A549 (cell line): ENCODE results near the gene GALNT5. TPM values are rescaled to one million over a fixed set of nuclear protein-coding genes. Genes with fewer than 3 reads are reported as not detected.

Experiments
- ATAC-seq, 2 experiments: fragments of 200-7000 bp in 1 of 2; fragments of >200 bp in 1 of 2; cut with Nextera tagmentation in 1 of 2; cut with Tn5 transposase in 1 of 2; 3 replicates each; pipeline versions ENCODE4 v1.8.0 to v1.9.1; 2018 to 2020; ENCODE audit warnings: mild to moderate bottlenecking in 1 of 2, moderate library complexity in 1 of 2
- CTCF ChIA-PET: fragments of 300-600 bp; sonication (Branson Sonifier 250); formaldehyde crosslinking; extraction: SDS; loops from one replicate; lab custom pipeline; 2021; ENCODE audit warnings: antibody characterized with exemption, inconsistent platforms; lab: Yijun Ruan, JAX
- POLR2A ChIA-PET: fragments of 350-600 bp; formaldehyde crosslinking; extraction: SDS; loops from one replicate; lab custom pipeline; 2021; ENCODE audit warnings: antibody characterized with exemption, inconsistent platforms; lab: Yijun Ruan, JAX
- DNase-seq, 2 experiments: peaks; one replicate each; pipeline versions ENCODE4 v3.0.0 to v3.0.0-alpha.2; 2011 to 2016; ENCODE audit warnings: low read depth in 1 of 2, low spot score in 1 of 2
- FAIRE-seq: peaks from 2 replicates; lab custom pipeline; 2011; peaks lifted over from hg19 to GRCh38; lab: Jason Lieb, UNC
- H3K27ac ChIP-seq, 2 experiments: fragments of >200 bp; sonication (Bioruptor Twin); formaldehyde crosslinking; 3 replicates each; pipeline ENCODE4 v1.5.1; 2016 to 2017
- H3K4me1 ChIP-seq: fragments of >200 bp; sonication (Bioruptor Twin); formaldehyde crosslinking; 3 replicates; pipeline ENCODE4 v1.6.1; 2016
- H3K4me2 ChIP-seq: fragments of >200 bp; sonication (Bioruptor Twin); formaldehyde crosslinking; 3 replicates; pipeline ENCODE4 v1.6.1; 2016
- H3K4me3 ChIP-seq: fragments of >200 bp; sonication (Bioruptor Twin); formaldehyde crosslinking; 3 replicates; pipeline ENCODE4 v1.5.1; 2016
- H3K9me3 ChIP-seq: fragments of >200 bp; sonication (Bioruptor Twin); formaldehyde crosslinking; 3 replicates; pipeline ENCODE4 v1.6.1; 2016
- ATOH8 ChIP-seq: fragments of 250-450 bp; sonication (Bioruptor Pico); IDR thresholded peaks from 2 replicates; pipeline ENCODE4 v1.5.0; 2020; ENCODE audit warnings: low read depth, mild to moderate bottlenecking, moderate library complexity
- BCL3 ChIP-seq: fragments of >200 bp; sonication (Bioruptor Twin); formaldehyde crosslinking; IDR thresholded peaks from 3 replicates; pipeline ENCODE4 v1.6.1; 2016
- BHLHE40 ChIP-seq: IDR thresholded peaks from 2 replicates; pipeline ENCODE4 v1.6.1; 2012; ENCODE audit warnings: low read depth, low read length, inconsistent platforms
- CEBPB ChIP-seq, 2 experiments: fragments of >200 bp in 1 of 2; sonication (Bioruptor Twin) in 1 of 2; formaldehyde crosslinking in 1 of 2; IDR thresholded peaks; 2 replicates each; pipeline ENCODE4 v1.6.1; 2012 to 2016
- CHD2 ChIP-seq: fragments of 150-350 bp; IDR thresholded peaks from 2 replicates; pipeline ENCODE4 v1.6.1; 2014; ENCODE audit warnings: low read length; ENCODE audit not compliant: partially characterized antibody
- CHD4 ChIP-seq: fragments of 200-600 bp; sonication (generic); IDR thresholded peaks from 2 replicates; pipeline ENCODE4 v1.6.1; 2016; ENCODE audit warnings: antibody characterized with exemption, mild to moderate bottlenecking, borderline replicate concordance
- EHMT2 ChIP-seq: fragments of 200-600 bp; sonication (generic); IDR thresholded peaks from 2 replicates; pipeline ENCODE4 v1.6.1; 2016; ENCODE audit warnings: antibody characterized with exemption, low read depth, mild to moderate bottlenecking, moderate library complexity
- FOSB ChIP-seq: fragments of 250-450 bp; sonication (Bioruptor Pico); IDR thresholded peaks from 2 replicates; pipeline ENCODE4 v1.5.0; 2020; ENCODE audit warnings: mild to moderate bottlenecking, moderate library complexity
- FOXS1 ChIP-seq: fragments of 250-450 bp; sonication (Bioruptor Pico); IDR thresholded peaks from 2 replicates; pipeline ENCODE4 v1.5.0; 2020; ENCODE audit warnings: mild to moderate bottlenecking, moderate library complexity
- GATA3 ChIP-seq: IDR thresholded peaks from 2 replicates; pipeline ENCODE4 v1.6.1; 2012; ENCODE audit warnings: borderline replicate concordance
- HEYL ChIP-seq: fragments of 250-450 bp; sonication (Bioruptor Pico); IDR thresholded peaks from 2 replicates; pipeline ENCODE4 v1.8.0; 2021; ENCODE audit warnings: mild to moderate bottlenecking, moderate library complexity
- HMGXB4 ChIP-seq: fragments of 250-450 bp; sonication (Bioruptor Pico); IDR thresholded peaks from 2 replicates; pipeline ENCODE4 v1.5.0; 2021; ENCODE audit warnings: mild to moderate bottlenecking, moderate library complexity, borderline replicate concordance
- HOXA7 ChIP-seq: fragments of 250-450 bp; sonication (Bioruptor Pico); IDR thresholded peaks from 2 replicates; pipeline ENCODE4 v1.5.0; 2020; ENCODE audit warnings: mild to moderate bottlenecking, moderate library complexity
- HOXB13 ChIP-seq: fragments of 250-450 bp; sonication (Bioruptor Pico); IDR thresholded peaks from 2 replicates; pipeline ENCODE4 v1.5.0; 2020; ENCODE audit warnings: low read depth, mild to moderate bottlenecking, moderate library complexity
- JUN ChIP-seq, 2 experiments: fragments of >200 bp; sonication (Bioruptor Twin); formaldehyde crosslinking; IDR thresholded peaks; 2 replicates in 1 of 2; 3 replicates in 1 of 2; pipeline ENCODE4 v1.6.1; 2016 to 2017
- KDM1A ChIP-seq: fragments of 200-600 bp; sonication (generic); IDR thresholded peaks from 2 replicates; pipeline ENCODE4 v1.6.1; 2016; ENCODE audit warnings: low read depth, mild to moderate bottlenecking
- KDM5A ChIP-seq: fragments of 200-600 bp; sonication (generic); IDR thresholded peaks from 2 replicates; pipeline ENCODE4 v1.6.1; 2016; ENCODE audit warnings: antibody characterized with exemption, mild to moderate bottlenecking
- MAZ ChIP-seq: fragments of 150-350 bp; IDR thresholded peaks from 2 replicates; pipeline ENCODE4 v1.6.1; 2014; ENCODE audit warnings: antibody characterized with exemption, low read depth, low read length, borderline replicate concordance
- MYC ChIP-seq: IDR thresholded peaks from 2 replicates; pipeline ENCODE4 v1.6.1; 2012; ENCODE audit warnings: mild to moderate bottlenecking, inconsistent platforms, low read length, improper control_type of control experiment, borderline replicate concordance
- NFE2L2 ChIP-seq: fragments of 150-350 bp; conservative IDR thresholded peaks from 2 replicates; pipeline ENCODE4 v1.6.1; 2014; ENCODE audit warnings: low read length
- NPAS2 ChIP-seq: fragments of 250-450 bp; sonication (Bioruptor Pico); IDR thresholded peaks from 2 replicates; pipeline ENCODE4 v1.8.0; 2022; ENCODE audit warnings: mild to moderate bottlenecking, moderate library complexity, borderline replicate concordance
- POLR2A ChIP-seq: IDR thresholded peaks from 2 replicates; pipeline ENCODE4 v1.6.1; 2012; ENCODE audit warnings: mild to moderate bottlenecking, low read length
- RAD21 ChIP-seq, 2 experiments: fragments of >200 bp in 1 of 2; sonication (Bioruptor Twin) in 1 of 2; formaldehyde crosslinking in 1 of 2; IDR thresholded peaks in 1 of 2; conservative IDR thresholded peaks in 1 of 2; 2 replicates in 1 of 2; 3 replicates in 1 of 2; pipeline ENCODE4 v1.6.1; 2012 to 2018; ENCODE audit warnings: inconsistent platforms in 1 of 2
- RARB ChIP-seq: fragments of 250-450 bp; sonication (Bioruptor Pico); IDR thresholded peaks from 2 replicates; pipeline ENCODE4 v1.8.0; 2021; ENCODE audit warnings: mild to moderate bottlenecking, moderate library complexity
- RCOR1 ChIP-seq: fragments of 150-350 bp; IDR thresholded peaks from 2 replicates; pipeline ENCODE4 v1.6.1; 2014; ENCODE audit warnings: antibody characterized with exemption, low read length, low read depth
- SMC3 ChIP-seq: fragments of >200 bp; sonication (Bioruptor Twin); formaldehyde crosslinking; IDR thresholded peaks from 3 replicates; pipeline ENCODE4 v1.6.1; 2018; ENCODE audit warnings: inconsistent platforms
- SREBF2 ChIP-seq: fragments of 450-650 bp; IDR thresholded peaks from 2 replicates; pipeline ENCODE4 v1.6.1; 2014; ENCODE audit warnings: mild to moderate bottlenecking, moderate library complexity
- ZC3H11A ChIP-seq: fragments of 450-650 bp; IDR thresholded peaks from 2 replicates; pipeline ENCODE4 v1.6.1; 2014; ENCODE audit warnings: antibody characterized with exemption, mild to moderate bottlenecking
- ZSCAN20 ChIP-seq: fragments of 250-450 bp; sonication (Bioruptor Pico); IDR thresholded peaks from 2 replicates; pipeline ENCODE4 v1.8.0; 2022; ENCODE audit warnings: mild to moderate bottlenecking, moderate library complexity
- WGBS: methylation state at CpG from one replicate; pipeline ENCODE4 v1.1.6; 2017; ENCODE audit errors: missing lambda C conversion rate; 5-methylcytosine and 5-hydroxymethylcytosine counted together
- polyA plus RNA-seq, 4 experiments: library from polyadenylated mRNA; depleted of rRNA in 3 of 4; stranded (reverse); fragments of >200 nt; fragmentation: RNase III in 1 of 4; extraction: RNeasy Plus Mini Kit Qiagen cat#74134 plus additional on column Dnase treatment in 1 of 4; gene quantifications; 2 replicates in 3 of 4; 3 replicates in 1 of 4; pipeline ENCODE4 v1.2.3, GENCODE V29; 2011 to 2017

Gene GALNT5
- polyA plus RNA-seq, 2 of the 4 experiments (the other 2 are of a cell fraction): 2.9 to 3.0 TPM

GRCh38 chr2:157309878-157310277 is 52.4 kb downstream of the GALNT5 start:
- DNase-seq: no peak
- WGBS: 69% methylated on average over 2 of the region's 2 CpGs
- H3K4me3 ChIP-seq: no peak overlapping the region
- H3K4me2 ChIP-seq: no peak overlapping the region
- POLR2A ChIA-PET: no interaction called here
- CTCF ChIA-PET: interaction anchor here (1.3 to 2.6 kb wide), 2 partner anchors 16 to 18 kb away, joined by 4 to 8 read pairs; partner anchors contain the start of gene ERMN
- no peak for FAIRE-seq
- TF ChIP-seq ZSCAN20 (CRISPR knock-in tag) (no peak), CHD2 (no peak), SREBF2 (no peak)
- ATAC-seq: no peak
- no peaks in the 10 kb centered on the region for H3K9me3 ChIP-seq
- no peaks in the 10 kb centered on the region for H3K4me1 ChIP-seq
- H3K27ac ChIP-seq: no peak overlapping the region

GRCh38 chr2:157311706-157312105 is 54.2 kb downstream of the GALNT5 start:
- 17% methylated on average over 1 of the region's 1 CpG for WGBS
- H3K4me2 ChIP-seq: no peak overlapping the region
- CTCF ChIA-PET: interaction anchor here (1.5 kb wide), 1 partner anchor 9 kb away, joined by 5 read pairs; no protein-coding TSS in a partner anchor
- POLR2A ChIA-PET: no interaction called here
- H3K27ac ChIP-seq: no peak overlapping the region
- no peak for DNase-seq
- no peak overlapping the region for H3K4me3 ChIP-seq
- H3K4me1 ChIP-seq: no peaks in the 10 kb centered on the region
- no peak for FAIRE-seq
- ATAC-seq: no peak
- TF ChIP-seq ZC3H11A (no peak), NPAS2 (CRISPR knock-in tag) (no peak), RCOR1 (no peak), HOXB13 (CRISPR knock-in tag) (no peak), KDM5A (no peak), KDM1A (no peak), RAD21 (conservative IDR thresholded peaks at IDR 0.05 in 1 of 2, IDR thresholded peaks at IDR 0.05 in 1 of 2) (no peak), HMGXB4 (CRISPR knock-in tag) (no peak), MYC (no peak), BHLHE40 (no peak), ZSCAN20 (CRISPR knock-in tag) (no peak), POLR2A (no peak), NFE2L2 (no peak), CHD2 (no peak), SMC3 (no peak), FOXS1 (CRISPR knock-in tag) (no peak)
- H3K9me3 ChIP-seq: no peaks in the 10 kb centered on the region

- no peak for TF ChIP-seq HOXB13 (CRISPR knock-in tag)
- TF ChIP-seq HEYL (CRISPR knock-in tag): no peak
- TF ChIP-seq NFE2L2: no peak
- no peak for TF ChIP-seq JUN (IDR thresholded peaks at IDR 0.05)
- TF ChIP-seq, all 56 proteins: peak for 0
- FAIRE-seq: no peak
- H3K4me1 ChIP-seq: no peaks in the 10 kb centered on the region
- no peak overlapping the region for H3K4me2 ChIP-seq
- DNase-seq: no peak
- ChIA-PET CTCF (interaction anchor here (1.3 kb wide), 1 partner anchor 11 kb away, joined by 4 read pairs; no protein-coding TSS in a partner anchor), POLR2A (no interaction called here)
- WGBS: 96% methylated on average over 1 of the region's 1 CpG
- H3K4me3 ChIP-seq: no peak overlapping the region
- ATAC-seq: no peak
- no peak overlapping the region for H3K27ac ChIP-seq
- H3K9me3 ChIP-seq: no peaks in the 10 kb centered on the region
Observed at GRCh38 chr2:157312866-157313486, 55.5 kb downstream of the GALNT5 start.

GRCh38 chr2:157315901-157316300 is 58.4 kb downstream of the GALNT5 start:
- FAIRE-seq (no peak), DNase-seq (no peak), ATAC-seq (no peak)
- Histone ChIP-seq H3K9me3 (no peaks in the 10 kb centered on the region), H3K4me3 (no peak overlapping the region), H3K4me1 (no peaks in the 10 kb centered on the region), H3K4me2 (no peak overlapping the region), H3K27ac (no peak overlapping the region)
- WGBS: 67% methylated on average over 4 of the region's 4 CpGs
- POLR2A ChIA-PET: no interaction called here
- CTCF ChIA-PET: interaction anchor here (1.9 to 6.4 kb wide), 2 partner anchors 12 to 21 kb away, joined by 8 to 25 read pairs; no protein-coding TSS in a partner anchor
- TF ChIP-seq BHLHE40: no peak
- no peak for TF ChIP-seq NPAS2 (CRISPR knock-in tag)
- TF ChIP-seq HOXA7 (CRISPR knock-in tag): no peak
- TF ChIP-seq EHMT2: no peak
- no peak for TF ChIP-seq RCOR1
- no peak for TF ChIP-seq ATOH8
- TF ChIP-seq CHD4: no peak
- no peak for TF ChIP-seq GATA3
- no peak for TF ChIP-seq BCL3
- TF ChIP-seq MAZ: no peak
- no peak for TF ChIP-seq CEBPB (IDR thresholded peaks at IDR 0.05)
- TF ChIP-seq FOSB (CRISPR knock-in tag): no peak
- TF ChIP-seq RARB (CRISPR knock-in tag): no peak
